Vagina (tissue), 2 donors: ENCODE data around the gene MYDGF. TPM values are rescaled to one million over a fixed set of nuclear protein-coding genes. Genes with fewer than 3 reads are reported as not detected.

ENCODE experiments used
- DNase-seq, 2 donors: peaks; one replicate each; pipeline ENCODE4 v3.0.0-alpha.2; 2017; ENCODE audit errors: extremely low spot score in 2 of 2
- H3K27ac ChIP-seq: fragments of 200-600 bp; sonication (generic); one replicate; pipeline ENCODE4 v1.5.1; 2019
- H3K27me3 ChIP-seq: fragments of 200-600 bp; sonication (generic); one replicate; pipeline ENCODE4 v1.5.1; 2019
- H3K36me3 ChIP-seq, 2 donors: fragments of 200-600 bp; sonication (generic); one replicate each; pipeline ENCODE4 v1.5.1; 2017 to 2019
- H3K4me1 ChIP-seq: fragments of 200-600 bp; sonication (generic); one replicate; pipeline ENCODE4 v1.5.1; 2019
- H3K4me3 ChIP-seq, 2 donors: fragments of 200-600 bp; sonication (generic); 1 replicate in 1 of 2; 2 replicates in 1 of 2; pipeline ENCODE4 v1.5.1; 2016 to 2019
- H3K9me3 ChIP-seq: fragments of 200-600 bp; sonication (generic); one replicate; pipeline ENCODE4 v1.5.1; 2019
- POLR2A ChIP-seq, 2 donors: fragments of 450-650 bp; IDR thresholded peaks; one replicate each; pipeline ENCODE4 v1.6.1; 2017; ENCODE audit warnings: antibody characterized with exemption in 2 of 2, mild to moderate bottlenecking in 2 of 2, moderate library complexity in 2 of 2
- POLR2AphosphoS5 ChIP-seq, 2 donors: sonication (generic); formaldehyde crosslinking; IDR thresholded peaks; one replicate each; pipeline ENCODE4 v1.9.0; 2017; ENCODE audit warnings: antibody characterized with exemption in 2 of 2, mild to moderate bottlenecking in 2 of 2, low read depth in 1 of 2; ENCODE audit not compliant: insufficient read depth in 1 of 2
- intact Hi-C: fragments of 100-400 bp; cut with DNase I; formaldehyde crosslinking; loops from one replicate; pipeline ENCODE4 v1.15.1; 2023
- total RNA-seq: library from RNA; depleted of rRNA; stranded (reverse); fragments of >200 nt; gene quantifications from one replicate; pipeline ENCODE4 v1.2.3, GENCODE V29; 2016
- TF ChIP-seq, protein P1 (sequence below), 3 experiments: fragments of 450-650 bp in 2 of 3; fragments of 200-600 bp in 1 of 3; sonication (generic) in 1 of 3; IDR thresholded peaks; one replicate each; pipeline ENCODE4 v1.5.1; 2017 to 2019; ENCODE audit warnings: antibody characterized with exemption in 3 of 3, mild to moderate bottlenecking in 2 of 3, moderate library complexity in 2 of 3

Gene MYDGF
- total RNA-seq, 1 donor from 2014 or later, result 33.4 TPM

DNA sequence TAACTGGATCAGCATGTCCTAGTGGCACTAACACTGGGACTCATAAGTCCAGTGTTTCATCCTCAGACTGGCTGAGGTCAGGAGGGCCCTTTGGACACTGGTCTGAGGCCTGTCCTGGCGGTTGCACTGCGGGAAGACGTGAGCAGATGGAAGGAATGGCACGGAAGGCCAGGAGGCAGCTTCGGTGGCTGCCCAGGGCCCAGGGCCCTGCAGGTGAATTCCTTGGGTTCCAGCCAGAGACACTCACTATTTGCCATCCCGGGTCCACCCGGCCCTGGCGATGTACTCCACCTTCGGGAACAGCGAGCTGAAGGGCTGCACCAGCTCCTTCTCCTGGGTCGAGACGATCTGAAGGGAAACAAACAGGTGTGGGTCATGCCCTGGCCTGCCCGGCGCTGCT, 27.2 kb upstream of the MYDGF start:
- H3K27ac ChIP-seq, result no peak overlapping the region
- H3K4me3 ChIP-seq, result no peak overlapping the region
- peaks cover 18% of the 10 kb centered on the region for H3K4me1 ChIP-seq
- no peaks in the 10 kb centered on the region for H3K27me3 ChIP-seq
- no peaks in the 10 kb centered on the region for H3K9me3 ChIP-seq
- TF ChIP-seq, protein P1, sequence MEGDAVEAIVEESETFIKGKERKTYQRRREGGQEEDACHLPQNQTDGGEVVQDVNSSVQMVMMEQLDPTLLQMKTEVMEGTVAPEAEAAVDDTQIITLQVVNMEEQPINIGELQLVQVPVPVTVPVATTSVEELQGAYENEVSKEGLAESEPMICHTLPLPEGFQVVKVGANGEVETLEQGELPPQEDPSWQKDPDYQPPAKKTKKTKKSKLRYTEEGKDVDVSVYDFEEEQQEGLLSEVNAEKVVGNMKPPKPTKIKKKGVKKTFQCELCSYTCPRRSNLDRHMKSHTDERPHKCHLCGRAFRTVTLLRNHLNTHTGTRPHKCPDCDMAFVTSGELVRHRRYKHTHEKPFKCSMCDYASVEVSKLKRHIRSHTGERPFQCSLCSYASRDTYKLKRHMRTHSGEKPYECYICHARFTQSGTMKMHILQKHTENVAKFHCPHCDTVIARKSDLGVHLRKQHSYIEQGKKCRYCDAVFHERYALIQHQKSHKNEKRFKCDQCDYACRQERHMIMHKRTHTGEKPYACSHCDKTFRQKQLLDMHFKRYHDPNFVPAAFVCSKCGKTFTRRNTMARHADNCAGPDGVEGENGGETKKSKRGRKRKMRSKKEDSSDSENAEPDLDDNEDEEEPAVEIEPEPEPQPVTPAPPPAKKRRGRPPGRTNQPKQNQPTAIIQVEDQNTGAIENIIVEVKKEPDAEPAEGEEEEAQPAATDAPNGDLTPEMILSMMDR (IDR thresholded peaks at IDR 0.05), result no peak
- TF ChIP-seq POLR2AphosphoS5 (IDR thresholded peaks at IDR 0.05; ENCODE audit: insufficient read depth in 1 of 2, low read depth in 1 of 2) (no peak), POLR2A (IDR thresholded peaks at IDR 0.05) (no peak)
- H3K36me3 ChIP-seq, result peaks cover 3 to 93% of the 10 kb centered on the region in 2 donors
- intact Hi-C loops, result no loop called here
- DNase-seq, result no peak

DNA sequence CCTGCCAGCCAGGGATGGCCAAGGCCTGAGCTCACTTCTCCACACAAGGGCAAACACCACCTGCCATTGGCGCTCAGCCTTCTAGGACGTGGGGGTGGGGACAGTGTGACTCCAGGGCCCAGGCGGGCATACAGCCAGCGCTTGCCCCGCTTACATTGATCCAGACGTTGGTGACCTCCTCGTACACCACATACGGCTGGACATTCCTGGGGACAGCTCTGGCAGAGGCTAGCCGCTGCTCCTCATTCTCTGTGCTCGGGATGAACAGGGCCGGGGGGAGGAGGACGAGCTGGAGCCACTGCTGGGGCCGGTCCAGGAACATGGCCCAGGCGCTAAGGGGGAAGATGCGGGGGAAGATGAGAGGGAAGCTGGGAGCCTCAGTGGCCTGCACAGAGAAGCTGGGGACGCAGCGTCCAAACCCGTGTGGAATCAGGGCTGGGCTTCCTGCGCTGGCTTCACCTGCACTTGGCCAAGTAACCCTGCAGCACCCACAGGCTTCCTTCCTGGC, 25.1 kb upstream of the MYDGF start:
- peaks cover 8% of the 10 kb centered on the region for H3K4me1 ChIP-seq
- TF ChIP-seq, protein P1 (IDR thresholded peaks at IDR 0.05), result no peak
- TF ChIP-seq POLR2A (IDR thresholded peaks at IDR 0.05) (no peak), POLR2AphosphoS5 (IDR thresholded peaks at IDR 0.05; ENCODE audit: insufficient read depth in 1 of 2, low read depth in 1 of 2) (no peak)
- no peak overlapping the region for H3K4me3 ChIP-seq
- intact Hi-C loops, result no loop called here
- H3K36me3 ChIP-seq, result peaks cover 3 to 87% of the 10 kb centered on the region in 2 donors
- no peaks in the 10 kb centered on the region for H3K9me3 ChIP-seq
- H3K27me3 ChIP-seq, result no peaks in the 10 kb centered on the region
- peak overlapping the region; percentile 51 for H3K27ac ChIP-seq
- no peak for DNase-seq

DNA sequence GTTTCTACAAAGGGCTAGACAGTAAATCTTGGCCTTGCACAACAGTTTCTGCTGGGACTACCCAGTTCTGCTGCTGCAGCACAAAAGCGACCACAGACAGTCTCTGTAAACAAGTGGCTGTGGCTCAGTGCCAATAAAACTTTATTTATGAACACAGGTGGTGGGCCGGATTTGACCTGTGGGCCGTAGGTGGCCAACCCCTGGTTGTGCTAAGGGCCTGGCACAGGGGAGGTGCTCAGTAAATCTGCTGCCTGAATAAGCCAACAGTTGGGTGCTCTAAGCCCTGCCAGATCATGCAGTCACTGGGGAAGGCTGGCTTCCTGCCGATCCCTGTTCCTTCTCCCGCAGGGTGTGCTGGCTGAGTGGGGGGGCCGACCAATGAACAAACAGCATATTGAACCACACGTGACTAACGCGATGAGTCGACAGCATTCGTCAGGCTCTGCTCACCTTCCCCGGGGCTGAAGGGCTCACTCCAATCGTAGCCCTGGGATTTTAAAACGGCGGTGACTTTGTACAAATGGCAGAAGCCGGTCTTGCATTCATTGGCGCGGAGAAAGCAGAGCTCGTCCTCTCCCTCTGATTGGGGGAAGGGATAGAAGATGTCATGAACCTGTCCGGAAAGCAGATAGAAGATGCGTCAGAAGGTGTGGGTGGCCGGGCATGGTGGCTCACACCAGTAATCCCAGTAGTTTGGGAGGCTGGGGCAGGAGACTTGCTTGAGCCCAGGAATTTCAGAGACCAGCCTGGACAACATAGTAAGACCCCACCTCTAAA, 24.3 kb upstream of the MYDGF start:
- H3K27ac ChIP-seq, result peak overlapping the region; percentile 51
- intact Hi-C loops, result no loop called here
- no peak overlapping the region for H3K4me3 ChIP-seq
- peak in 1 of 2 donors; percentile 95 for DNase-seq
- H3K27me3 ChIP-seq, result no peaks in the 10 kb centered on the region
- H3K9me3 ChIP-seq, result no peaks in the 10 kb centered on the region
- peaks cover 3 to 87% of the 10 kb centered on the region in 2 donors for H3K36me3 ChIP-seq
- peak; percentile 36 to 65 for TF ChIP-seq POLR2AphosphoS5 (IDR thresholded peaks at IDR 0.05; ENCODE audit: insufficient read depth in 1 of 2, low read depth in 1 of 2)
- TF ChIP-seq, protein P1 (IDR thresholded peaks at IDR 0.05), result no peak
- peaks cover 8% of the 10 kb centered on the region for H3K4me1 ChIP-seq

DNA sequence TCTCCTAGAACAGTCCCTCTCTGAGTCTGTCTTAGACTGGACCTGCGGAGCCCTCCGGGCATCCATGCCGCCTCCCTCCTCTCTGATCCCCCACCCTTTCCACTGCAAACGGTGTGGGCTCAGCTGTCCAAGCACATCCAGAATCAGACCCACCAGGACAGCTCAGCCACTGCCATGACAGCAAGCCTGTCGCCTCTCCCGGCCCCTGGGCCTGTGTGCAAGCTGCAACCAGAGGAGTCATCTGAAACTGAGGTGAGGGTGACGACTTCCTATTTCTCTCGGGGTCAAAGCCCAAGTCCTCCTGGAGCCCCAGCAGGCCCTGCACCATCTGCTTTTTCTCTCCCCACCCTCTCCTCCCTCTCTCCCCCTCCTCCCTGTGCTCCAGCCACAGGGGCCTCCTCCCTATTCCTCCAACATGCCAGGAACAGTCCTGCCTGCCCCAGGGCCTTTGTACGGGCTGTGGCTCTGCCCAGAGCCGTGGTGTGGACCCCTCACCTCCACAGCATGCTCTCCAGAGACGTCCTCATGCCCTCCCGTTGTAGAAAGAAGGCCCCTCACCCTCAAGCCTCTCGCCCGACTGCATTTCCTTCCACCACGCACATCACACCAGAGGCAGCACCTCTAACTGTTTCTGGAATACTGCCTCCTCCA, 23.5 kb upstream of the MYDGF start:
- no peak overlapping the region for H3K4me3 ChIP-seq

More for the DNA sequence above, 23.5 kb upstream of the MYDGF start:
- no peaks in the 10 kb centered on the region for H3K9me3 ChIP-seq
- H3K27ac ChIP-seq, result peak overlapping the region; percentile 21
- intact Hi-C loops, result no loop called here
- no peaks in the 10 kb centered on the region for H3K27me3 ChIP-seq
- no peak for DNase-seq
- TF ChIP-seq, protein P1 (IDR thresholded peaks at IDR 0.05), result no peak
- TF ChIP-seq POLR2A (IDR thresholded peaks at IDR 0.05), result no peak
- no peak for TF ChIP-seq POLR2AphosphoS5 (IDR thresholded peaks at IDR 0.05; ENCODE audit: insufficient read depth in 1 of 2, low read depth in 1 of 2)
- H3K36me3 ChIP-seq, result peaks cover 3 to 91% of the 10 kb centered on the region in 2 donors
- peaks cover 8% of the 10 kb centered on the region for H3K4me1 ChIP-seq
